IMR-90 (cell line): ENCODE data around the gene ACP4. TPM values are rescaled to one million over a fixed set of nuclear protein-coding genes. Genes with fewer than 3 reads are reported as not detected.
"Not testable (repeated sequence)": the region's sequence is repeated elsewhere in the genome, so short reads cannot be mapped to it uniquely, and the experiment has no call there.

Experiments
- ATAC-seq: fragments of 200-7000 bp; cut with Tn5 transposase; 2 replicates; pipeline ENCODE4 v1.9.1; 2020; ENCODE audit warnings: low read depth, mild to moderate bottlenecking, moderate library complexity
- BruUV-seq: library from RNA; stranded (reverse); fragments of 400-500 nt; replicated peaks from 2 replicates; lab custom pipeline; 2021; lab: Mats Ljungman, UMichigan
- CTCF ChIA-PET: fragments of 300-600 bp; formaldehyde crosslinking; extraction: SDS; loops from one replicate; lab custom pipeline; 2021; ENCODE audit warnings: antibody characterized with exemption; lab: Yijun Ruan, JAX
- POLR2A ChIA-PET: fragments of 300-600 bp; sonication (Branson Sonifier 250); formaldehyde crosslinking; loops from one replicate; lab custom pipeline; 2022; ENCODE audit warnings: antibody characterized with exemption; ENCODE audit not compliant: unreplicated experiment; lab: Charles Lee
- DNase-seq: peaks from one replicate; pipeline ENCODE4 v3.0.0; 2013
- H2AFZ ChIP-seq: replicated peaks from 2 replicates; pipeline ENCODE3; 2013; ENCODE audit warnings: low read length, mild to moderate bottlenecking; ENCODE audit not compliant: poor library complexity
- H2AK5ac ChIP-seq: 2 replicates; pipeline ENCODE4 v1.6.1; 2013; ENCODE audit warnings: low read depth, low read length, inconsistent platforms
- H2AK9ac ChIP-seq: replicated peaks from 2 replicates; pipeline ENCODE3; 2013; ENCODE audit warnings: mild to moderate bottlenecking, low read depth, low read length, moderate library complexity; ENCODE audit not compliant: poor library complexity
- H2BK120ac ChIP-seq: 2 replicates; pipeline ENCODE4 v1.6.1; 2013; ENCODE audit warnings: low read depth, low read length, inconsistent platforms
- H2BK15ac ChIP-seq: 3 replicates; pipeline ENCODE4 v1.6.1; 2013; ENCODE audit warnings: low read depth, low read length, inconsistent platforms
- H2BK20ac ChIP-seq: 2 replicates; pipeline ENCODE4 v1.6.1; 2013; ENCODE audit warnings: low read depth, mild to moderate bottlenecking, inconsistent platforms, low read length, moderate library complexity
- H2BK5ac ChIP-seq: 2 replicates; pipeline ENCODE4 v1.6.1; 2013; ENCODE audit warnings: mild to moderate bottlenecking, low read depth, low read length, inconsistent platforms; ENCODE audit not compliant: poor library complexity, severe bottlenecking
- H3K14ac ChIP-seq: replicated peaks from 2 replicates; pipeline ENCODE4 v1.6.1; 2013; ENCODE audit warnings: low read depth, low read length, inconsistent platforms
- H3K18ac ChIP-seq: 2 replicates; pipeline ENCODE4 v1.6.1; 2013; ENCODE audit warnings: low read depth, low read length, control low read depth
- H3K23ac ChIP-seq: 2 replicates; pipeline ENCODE4 v1.6.1; 2013; ENCODE audit warnings: low read depth, low read length, inconsistent platforms
- H3K27ac ChIP-seq: 2 replicates; pipeline ENCODE4 v1.5.1; 2013; ENCODE audit warnings: mild to moderate bottlenecking, control low read depth, low read length; ENCODE audit not compliant: insufficient read depth
- H3K27me3 ChIP-seq: 2 replicates; pipeline ENCODE4 v1.6.1; 2013; ENCODE audit warnings: low read length; ENCODE audit not compliant: control insufficient read depth, insufficient read depth
- H3K36me3 ChIP-seq: 2 replicates; pipeline ENCODE4 v1.6.1; 2013; ENCODE audit warnings: low read length, mixed read lengths; ENCODE audit not compliant: control insufficient read depth, insufficient read depth
- H3K4ac ChIP-seq: 2 replicates; pipeline ENCODE4 v1.6.1; 2013; ENCODE audit warnings: low read depth, low read length, inconsistent platforms
- H3K4me1 ChIP-seq: 2 replicates; pipeline ENCODE4 v1.6.1; 2013; ENCODE audit warnings: low read length, mixed read lengths; ENCODE audit not compliant: control insufficient read depth, insufficient read depth
- H3K4me2 ChIP-seq: 2 replicates; pipeline ENCODE4 v1.6.1; 2013; ENCODE audit warnings: low read depth, mild to moderate bottlenecking, control low read depth, low read length, moderate library complexity
- H3K4me3 ChIP-seq: 2 replicates; pipeline ENCODE4 v1.5.1; 2013; ENCODE audit warnings: low read depth, mild to moderate bottlenecking, control low read depth, low read length, moderate library complexity; ENCODE audit not compliant: insufficient read depth
- H3K56ac ChIP-seq: 2 replicates; pipeline ENCODE4 v1.6.1; 2013; ENCODE audit warnings: low read length, inconsistent platforms; ENCODE audit not compliant: insufficient read depth; ENCODE audit errors: extremely low read depth
- H3K79me1 ChIP-seq, 2 experiments: 2 replicates each; pipeline ENCODE4 v1.6.1; 2013; ENCODE audit warnings: low read length in 2 of 2, inconsistent platforms in 1 of 2, low read depth in 1 of 2
- H3K9ac ChIP-seq: 2 replicates; pipeline ENCODE4 v1.6.1; 2013; ENCODE audit warnings: low read depth, low read length, control low read depth
- H3K9me1 ChIP-seq: 2 replicates; pipeline ENCODE4 v1.6.1; 2013; ENCODE audit warnings: low read length, inconsistent platforms; ENCODE audit not compliant: insufficient read depth
- H3K9me3 ChIP-seq: 2 replicates; pipeline ENCODE4 v1.6.1; 2013; ENCODE audit warnings: low read length; ENCODE audit not compliant: control insufficient read depth, insufficient read depth
- H4K20me1 ChIP-seq: 2 replicates; pipeline ENCODE4 v1.6.1; 2013; ENCODE audit warnings: low read length, inconsistent platforms; ENCODE audit not compliant: insufficient read depth
- H4K5ac ChIP-seq: 2 replicates; pipeline ENCODE4 v1.6.1; 2013; ENCODE audit warnings: mild to moderate bottlenecking, low read depth, low read length, control low read depth
- H4K8ac ChIP-seq, 2 experiments: 2 replicates each; pipeline ENCODE4 v1.6.1; 2013; ENCODE audit warnings: low read depth in 2 of 2, low read length in 2 of 2, control low read depth in 1 of 2, inconsistent platforms in 1 of 2
- H4K91ac ChIP-seq: 2 replicates; pipeline ENCODE4 v1.6.1; 2013; ENCODE audit warnings: low read depth, low read length, inconsistent platforms; ENCODE audit not compliant: insufficient read depth
- WGBS, 2 experiments: methylation state at CpG; one replicate each; pipeline versions ENCODE4 v1.1.5 to v1.1.7; 2013; ENCODE audit warnings: missing lambda C conversion rate in 2 of 2; ENCODE audit not compliant: insufficient read length in 1 of 2; ENCODE audit errors: extremely low coverage in 2 of 2; 5-methylcytosine and 5-hydroxymethylcytosine counted together
- dilution Hi-C: fragments of 300-500 bp; cut with HindIII; formaldehyde crosslinking; loops from one replicate; pipeline ENCODE4 v1.14.3; 2018; ENCODE audit warnings: low sequenced_read_pairs; ENCODE audit not compliant: unreplicated experiment
- in situ Hi-C: fragments of 300-500 bp; cut with MboI; formaldehyde crosslinking; loops from 3 replicates; pipeline ENCODE4 v1.14.3; 2019; ENCODE audit warnings: low sequenced_read_pairs, inconsistent platforms, mixed read lengths
- intact Hi-C: fragments of 100-400 bp; cut with micrococcal nuclease; formaldehyde crosslinking; loops from 2 replicates; pipeline ENCODE4 v1.10.0; 2022
- polyA plus RNA-seq, 3 experiments: library from polyadenylated mRNA; depleted of rRNA; stranded (reverse); fragments of >200 nt; gene quantifications; 2 replicates each; pipeline ENCODE4 v1.2.3, GENCODE V29; 2012; ENCODE audit warnings: low replicate concordance in 1 of 3
- total RNA-seq: library from RNA; depleted of rRNA; stranded (reverse); fragments of >200 nt; gene quantifications from 2 replicates; pipeline ENCODE4 v1.2.3, GENCODE V29; 2012

Gene ACP4
- total and polyA plus RNA-seq, 2 of the 4 experiments (the other 2 are of a cell fraction): not detected

- H4K20me1 ChIP-seq, H2BK5ac ChIP-seq, H3K4me3 ChIP-seq, H2AK9ac ChIP-seq, H3K23ac ChIP-seq, H2BK20ac ChIP-seq, H2BK120ac ChIP-seq, dilution Hi-C loops, H3K9me1 ChIP-seq, H3K9ac ChIP-seq, H4K91ac ChIP-seq, BruUV-seq, H4K5ac ChIP-seq, H3K27ac ChIP-seq, H3K4me1 ChIP-seq, DNase-seq, H2AFZ ChIP-seq, H3K56ac ChIP-seq, H3K14ac ChIP-seq, H3K9me3 ChIP-seq, H4K8ac ChIP-seq, H3K18ac ChIP-seq, ATAC-seq, H3K4me2 ChIP-seq, H2BK15ac ChIP-seq, H3K36me3 ChIP-seq, H3K79me1 ChIP-seq, H3K4ac ChIP-seq, H2AK5ac ChIP-seq: not testable (repeated sequence)
- no CpG with 5 or more reads among the region's 8 CpGs for WGBS, 2 experiments
- H3K27me3 ChIP-seq: peaks cover 18% of the 10 kb centered on the region
- ChIA-PET CTCF (interaction anchor here (0.6 to 1.4 kb wide), 8 partner anchors 59 to 415 kb away, joined by 3 to 6 read pairs (median 3); no protein-coding TSS in a partner anchor), POLR2A (interaction anchor here (0.7 kb wide), 1 partner anchor 455 kb away, joined by 3 read pairs; the partner anchor contains the start of gene KCNC3)
- intact Hi-C loops (loop anchor here (1.0 to 2.0 kb wide), 5 partner anchors 59 to 426 kb away; no protein-coding TSS in a partner anchor), in situ Hi-C loops (loop anchor here (10.0 kb wide), 2 partner anchors 249 to 429 kb away; no protein-coding TSS in a partner anchor)
These were observed 6.4 kb upstream of the ACP4 start for GRCh38 chr19:50783848-50784152.
